Karpas-422 (cell line): Measurements from ENCODE around the gene FAM171A1. TPM values are rescaled to one million over a fixed set of nuclear protein-coding genes. Genes with fewer than 3 reads are reported as not detected.

ENCODE experiments used
- DNase-seq: peaks from one replicate; pipeline ENCODE4 v3.0.0-alpha.2; 2015
- H2AFZ ChIP-seq: fragments of 200-600 bp; sonication (generic); 2 replicates; pipeline ENCODE4 v1.6.1; 2014; ENCODE audit warnings: antibody characterized with exemption, low read length, mixed read lengths
- H3K27ac ChIP-seq: fragments of 200-600 bp; sonication (generic); 2 replicates; pipeline ENCODE4 v1.5.1; 2014; ENCODE audit warnings: mild to moderate bottlenecking, low read length, moderate library complexity
- H3K27me3 ChIP-seq: fragments of 200-600 bp; sonication (generic); 2 replicates; pipeline ENCODE4 v1.6.1; 2014; ENCODE audit warnings: low read length, mixed read lengths
- H3K36me3 ChIP-seq: fragments of 200-600 bp; sonication (generic); 2 replicates; pipeline ENCODE4 v1.6.1; 2014; ENCODE audit warnings: low read length, mixed read lengths; ENCODE audit not compliant: insufficient read depth
- H3K4me1 ChIP-seq: fragments of 200-600 bp; sonication (generic); 2 replicates; pipeline ENCODE4 v1.6.1; 2014; ENCODE audit warnings: mild to moderate bottlenecking, low read length, mixed read lengths
- H3K4me2 ChIP-seq: fragments of 200-600 bp; sonication (generic); 2 replicates; pipeline ENCODE4 v1.6.1; 2014; ENCODE audit warnings: low read length, low read depth, mild to moderate bottlenecking; ENCODE audit not compliant: poor library complexity, severe bottlenecking
- H3K4me3 ChIP-seq: fragments of 200-600 bp; sonication (generic); 2 replicates; pipeline ENCODE4 v1.5.1; 2014; ENCODE audit warnings: mild to moderate bottlenecking, antibody characterized with exemption, low read length, mixed read lengths
- H3K79me2 ChIP-seq: fragments of 200-600 bp; sonication (generic); 2 replicates; pipeline ENCODE4 v1.6.1; 2014; ENCODE audit warnings: mild to moderate bottlenecking, low read length, mixed read lengths
- H3K9ac ChIP-seq: fragments of 200-600 bp; sonication (generic); 2 replicates; pipeline ENCODE4 v1.6.0; 2014; ENCODE audit warnings: low read length
- H3K9me2 ChIP-seq: fragments of 200-600 bp; sonication (generic), shearing (Covaris generic); replicated peaks from 2 replicates; pipeline ENCODE4 v1.6.0; 2014; ENCODE audit warnings: mild to moderate bottlenecking, low read length, moderate library complexity; ENCODE audit not compliant: insufficient read depth
- H3K9me3 ChIP-seq: fragments of 300-700, 200-600 bp; sonication (generic); 2 replicates; pipeline ENCODE4 v1.6.1; 2014; ENCODE audit warnings: low read length, mixed read lengths
- H4K20me1 ChIP-seq: fragments of 200-600 bp; sonication (generic); 2 replicates; pipeline ENCODE4 v1.6.1; 2014; ENCODE audit warnings: mild to moderate bottlenecking, antibody characterized with exemption, low read length, low read depth; ENCODE audit not compliant: insufficient read depth
- total RNA-seq: library from RNA; depleted of rRNA; stranded (reverse); fragments of >200 nt; shearing (Covaris generic); gene quantifications from 2 replicates; pipeline ENCODE4 v1.2.3, GENCODE V29; 2014; ENCODE audit warnings: low replicate concordance

FAM171A1 gene
- total RNA-seq, 1 experiment from 2014 or later = not detected

- Histone ChIP-seq H3K9me2 (no peaks in the 10 kb centered on the region), H3K79me2 (no peaks in the 10 kb centered on the region), H3K4me2 (no peak overlapping the region), H4K20me1 (no peaks in the 10 kb centered on the region), H3K4me1 (no peaks in the 10 kb centered on the region), H3K9ac (no peak overlapping the region), H3K4me3 (no peak overlapping the region), H2AFZ (no peak overlapping the region), H3K27me3 (no peaks in the 10 kb centered on the region), H3K9me3 (no peaks in the 10 kb centered on the region), H3K27ac (no peak overlapping the region), H3K36me3 (no peaks in the 10 kb centered on the region)
- DNase-seq = no peak
These were observed 55.8 kb downstream of the FAM171A1 start for GRCh38 chr10:15315286-15315685.

- H3K9me3 ChIP-seq = no peaks in the 10 kb centered on the region
- no peak for DNase-seq
- no peak overlapping the region for H3K4me3 ChIP-seq
- H4K20me1 ChIP-seq = no peaks in the 10 kb centered on the region
- no peak overlapping the region for H3K9ac ChIP-seq
- H3K36me3 ChIP-seq = no peaks in the 10 kb centered on the region
- no peaks in the 10 kb centered on the region for H3K9me2 ChIP-seq
- no peak overlapping the region for H3K4me2 ChIP-seq
- H2AFZ ChIP-seq = no peak overlapping the region
- no peaks in the 10 kb centered on the region for H3K79me2 ChIP-seq
- no peaks in the 10 kb centered on the region for H3K4me1 ChIP-seq
- no peak overlapping the region for H3K27ac ChIP-seq
- H3K27me3 ChIP-seq = no peaks in the 10 kb centered on the region
These were observed 56.5 kb downstream of the FAM171A1 start for GRCh38 chr10:15314482-15315045.

GRCh38 chr10:15313843-15314242 lies 57.2 kb downstream of the FAM171A1 start:
- Histone ChIP-seq H4K20me1 (no peaks in the 10 kb centered on the region), H3K9ac (no peak overlapping the region), H3K36me3 (no peaks in the 10 kb centered on the region), H3K4me1 (no peaks in the 10 kb centered on the region), H3K27ac (no peak overlapping the region), H3K4me3 (no peak overlapping the region), H3K27me3 (no peaks in the 10 kb centered on the region), H3K4me2 (no peak overlapping the region), H3K9me3 (no peaks in the 10 kb centered on the region), H3K9me2 (no peaks in the 10 kb centered on the region), H2AFZ (no peak overlapping the region), H3K79me2 (no peaks in the 10 kb centered on the region)
- no peak for DNase-seq

GRCh38 chr10:15313047-15313446 lies 58.0 kb downstream of the FAM171A1 start:
- H3K9ac ChIP-seq = no peak overlapping the region
- H4K20me1 ChIP-seq = no peaks in the 10 kb centered on the region
- no peaks in the 10 kb centered on the region for H3K79me2 ChIP-seq
- H3K9me2 ChIP-seq = no peaks in the 10 kb centered on the region
- H3K4me3 ChIP-seq = no peak overlapping the region
- H3K4me2 ChIP-seq = no peak overlapping the region
- H2AFZ ChIP-seq = no peak overlapping the region
- no peaks in the 10 kb centered on the region for H3K4me1 ChIP-seq
- H3K27me3 ChIP-seq = no peaks in the 10 kb centered on the region
- H3K9me3 ChIP-seq = no peaks in the 10 kb centered on the region
- no peaks in the 10 kb centered on the region for H3K36me3 ChIP-seq
- DNase-seq = no peak
- no peak overlapping the region for H3K27ac ChIP-seq

GRCh38 chr10:15311569-15312280 lies 59.4 kb downstream of the FAM171A1 start:
- H2AFZ ChIP-seq = no peak overlapping the region
- no peaks in the 10 kb centered on the region for H3K36me3 ChIP-seq
- H3K4me1 ChIP-seq = no peaks in the 10 kb centered on the region
- H3K9me3 ChIP-seq = no peaks in the 10 kb centered on the region
- no peaks in the 10 kb centered on the region for H3K9me2 ChIP-seq
- H3K4me3 ChIP-seq = no peak overlapping the region
- H3K9ac ChIP-seq = no peak overlapping the region
- no peak overlapping the region for H3K27ac ChIP-seq
- H3K79me2 ChIP-seq = no peaks in the 10 kb centered on the region
- no peaks in the 10 kb centered on the region for H3K27me3 ChIP-seq
- no peak overlapping the region for H3K4me2 ChIP-seq
- DNase-seq = no peak
- no peaks in the 10 kb centered on the region for H4K20me1 ChIP-seq

- no peak overlapping the region for H2AFZ ChIP-seq
- DNase-seq = no peak
- H3K4me3 ChIP-seq = no peak overlapping the region
These were observed 60.1 kb downstream of the FAM171A1 start for GRCh38 chr10:15310776-15311568.

GRCh38 chr10:15309221-15309620 lies 61.9 kb downstream of the FAM171A1 start:
- no peaks in the 10 kb centered on the region for H3K27me3 ChIP-seq
- no peaks in the 10 kb centered on the region for H3K4me1 ChIP-seq
- no peak overlapping the region for H3K4me2 ChIP-seq
- H3K27ac ChIP-seq = no peak overlapping the region
- no peak overlapping the region for H2AFZ ChIP-seq
- no peaks in the 10 kb centered on the region for H3K36me3 ChIP-seq
- H3K4me3 ChIP-seq = no peak overlapping the region
- H3K9me3 ChIP-seq = no peaks in the 10 kb centered on the region
- H3K9me2 ChIP-seq = no peaks in the 10 kb centered on the region
- no peaks in the 10 kb centered on the region for H4K20me1 ChIP-seq
- no peak for DNase-seq
- no peak overlapping the region for H3K9ac ChIP-seq
- no peaks in the 10 kb centered on the region for H3K79me2 ChIP-seq

More at GRCh38 chr10:15310776-15311568, 60.1 kb downstream of the FAM171A1 start:
- H3K9me3 ChIP-seq = no peaks in the 10 kb centered on the region
- H3K27me3 ChIP-seq = no peaks in the 10 kb centered on the region
- H3K36me3 ChIP-seq = no peaks in the 10 kb centered on the region
- H3K27ac ChIP-seq = no peak overlapping the region
- no peaks in the 10 kb centered on the region for H3K4me1 ChIP-seq
- no peaks in the 10 kb centered on the region for H3K79me2 ChIP-seq
- no peaks in the 10 kb centered on the region for H3K9me2 ChIP-seq
- H4K20me1 ChIP-seq = no peaks in the 10 kb centered on the region
- no peak overlapping the region for H3K4me2 ChIP-seq
- no peak overlapping the region for H3K9ac ChIP-seq

GRCh38 chr10:15306735-15307280 lies 64.3 kb downstream of the FAM171A1 start:
- Histone ChIP-seq H3K4me2 (no peak overlapping the region), H3K4me1 (no peaks in the 10 kb centered on the region), H3K4me3 (no peak overlapping the region), H3K9me3 (no peaks in the 10 kb centered on the region), H3K79me2 (no peaks in the 10 kb centered on the region), H3K27ac (no peak overlapping the region), H3K9ac (no peak overlapping the region), H3K9me2 (no peaks in the 10 kb centered on the region), H2AFZ (no peak overlapping the region), H4K20me1 (no peaks in the 10 kb centered on the region), H3K27me3 (no peaks in the 10 kb centered on the region), H3K36me3 (no peaks in the 10 kb centered on the region)
- no peak for DNase-seq
